Kidney (tissue), 14 donors: ENCODE data around the gene ZFAND3. TPM values are rescaled to one million over a fixed set of nuclear protein-coding genes. Genes with fewer than 3 reads are reported as not detected.

ENCODE experiments used
- DNase-seq, 5 donors: peaks; one replicate each; pipeline ENCODE4 v3.0.0-alpha.2; 2013 to 2020
- FAIRE-seq: peaks from 2 replicates; lab custom pipeline; 2012; peaks lifted over from hg19 to GRCh38; lab: Jason Lieb, UNC
- H3K27ac ChIP-seq, 2 donors: one replicate each; pipeline ENCODE4 v1.7.0; 2013; ENCODE audit warnings: low read depth in 2 of 2, low read length in 2 of 2, inconsistent platforms in 1 of 2
- H3K27me3 ChIP-seq: one replicate; pipeline ENCODE4 v1.7.1; 2013; ENCODE audit warnings: low read length, inconsistent platforms; ENCODE audit not compliant: control insufficient read depth, insufficient read depth
- H3K36me3 ChIP-seq, 3 donors: one replicate each; pipeline versions ENCODE4 v1.7.0 to v1.7.1; 2013; ENCODE audit warnings: low read length in 3 of 3, control low read depth in 1 of 3, inconsistent platforms in 1 of 3; ENCODE audit not compliant: insufficient read depth in 3 of 3, control insufficient read depth in 2 of 3
- H3K4me1 ChIP-seq, 3 donors: one replicate each; pipeline versions ENCODE4 v1.7.0 to v1.7.1; 2013; ENCODE audit warnings: low read length in 3 of 3, inconsistent platforms in 1 of 3, low read depth in 1 of 3; ENCODE audit not compliant: control insufficient read depth in 2 of 3, insufficient read depth in 2 of 3
- H3K4me3 ChIP-seq, 3 donors: one replicate each; pipeline versions ENCODE4 v1.7.0 to v1.8.1; 2013; ENCODE audit warnings: low read length in 3 of 3, control low read depth in 1 of 3, inconsistent platforms in 1 of 3
- H3K9ac ChIP-seq, 3 donors: one replicate each; pipeline versions ENCODE4 v1.7.0 to v1.7.1; 2013; ENCODE audit warnings: low read length in 3 of 3, control low read depth in 1 of 3, inconsistent platforms in 1 of 3
- H3K9me3 ChIP-seq, 3 donors: one replicate each; pipeline versions ENCODE4 v1.7.0 to v1.7.1; 2013; ENCODE audit warnings: low read length in 3 of 3, control low read depth in 1 of 3, inconsistent platforms in 1 of 3; ENCODE audit not compliant: control insufficient read depth in 2 of 3, insufficient read depth in 1 of 3
- CTCF ChIP-seq: IDR thresholded peaks from 3 replicates; pipeline ENCODE4 v1.5.1; 2012; ENCODE audit warnings: mild to moderate bottlenecking, moderate library complexity, borderline replicate concordance; ENCODE audit not compliant: insufficient read depth; ENCODE audit errors: extremely low read depth
- intact Hi-C: fragments of 100-400 bp; cut with DNase I; formaldehyde crosslinking; loops from one replicate; pipeline ENCODE4 v1.11.1; 2022
- polyA plus RNA-seq: library from polyadenylated mRNA; stranded (reverse); fragments of 350-450 nt; fragmentation: Illumina TruSeq; extraction: RNeasy Lipid Tissue Mini Kit (QIAGEN cat#74804); gene quantifications from one replicate; pipeline ENCODE4 v1.2.3, GENCODE V29; 2014; ENCODE audit warnings: low read depth, low replicate concordance; ENCODE audit not compliant: insufficient read depth
- total RNA-seq: library from RNA; stranded (reverse); fragmentation: NEBNext Ultra II Directional; extraction: Animal tissue kit (Norgen Biotek cat#: 25700); gene quantifications from one replicate; pipeline ENCODE4 v1.2.1, GENCODE V29; 2021
- donor health status: control.
- donor health status: control.
- donor health status: control.
- donor health status: control.
- donor health status: control.
- donor health status: DM: yes; HTN: yes; CAD: no.
- donor health status: Normal renal cell carcinoma (clear cell type).

ZFAND3 gene
- total and polyA plus RNA-seq, 2 donors from 2014 or later = 44.6 to 104 TPM

DNA sequence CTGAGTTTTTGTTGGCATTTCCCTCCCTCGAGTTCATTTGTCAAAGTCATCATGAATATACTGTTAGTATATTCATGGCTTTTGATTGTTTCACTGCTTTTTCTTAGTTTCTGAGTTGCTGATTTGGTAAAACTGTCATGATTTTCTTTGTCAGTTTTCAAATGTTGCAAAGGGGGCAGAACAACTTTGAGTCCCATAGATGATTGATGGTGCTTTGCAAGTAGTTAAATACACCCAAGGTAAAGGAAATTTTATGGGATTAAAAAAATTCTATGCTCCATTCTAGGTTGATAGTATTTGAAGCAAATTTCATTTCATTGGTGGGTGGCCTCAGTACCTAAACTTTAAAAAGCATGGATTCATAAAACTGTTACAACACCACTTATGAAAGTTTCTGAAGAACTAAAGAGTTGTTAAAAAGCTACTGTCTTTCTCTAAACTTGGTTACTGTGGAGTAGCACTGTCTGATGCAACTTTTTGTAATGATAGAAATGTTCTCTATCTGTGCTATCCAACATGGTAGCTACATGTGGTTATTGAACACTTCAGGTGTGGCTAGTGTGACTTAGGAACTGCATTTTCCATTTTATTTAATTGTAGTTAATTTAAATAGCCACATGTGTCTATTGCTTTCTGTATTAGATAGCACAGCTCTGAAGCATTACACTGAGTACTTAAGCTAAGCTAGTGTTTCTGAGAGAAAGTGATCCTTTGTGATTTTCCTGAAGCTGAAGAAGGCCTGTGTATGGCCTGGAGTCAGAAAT, 153.6 kb downstream of the ZFAND3 start:
- Histone ChIP-seq H3K4me3 (no peak overlapping the region), H3K36me3 (no peaks in the 10 kb centered on the region), H3K27ac (no peak overlapping the region), H3K9me3 (peaks cover 0 to 10% (median 3%) of the 10 kb centered on the region in 3 donors), H3K9ac (no peak overlapping the region), H3K27me3 (no peaks in the 10 kb centered on the region), H3K4me1 (peaks cover 0 to 3% (median 0%) of the 10 kb centered on the region in 3 donors)
- DNase-seq (no peak), FAIRE-seq (no peak)
- no peak for TF ChIP-seq CTCF
- intact Hi-C loops = no loop called here

GRCh38 chr6:37974381-37974780, 154.9 kb downstream of the ZFAND3 start:
- Histone ChIP-seq H3K27ac (no peak overlapping the region), H3K4me3 (no peak overlapping the region), H3K27me3 (no peaks in the 10 kb centered on the region), H3K9ac (no peak overlapping the region), H3K9me3 (peaks cover 0 to 10% (median 3%) of the 10 kb centered on the region in 3 donors), H3K36me3 (no peaks in the 10 kb centered on the region), H3K4me1 (peaks cover 0 to 3% (median 3%) of the 10 kb centered on the region in 3 donors)
- intact Hi-C loops = no loop called here
- FAIRE-seq (no peak), DNase-seq (no peak)
- TF ChIP-seq CTCF = no peak

DNA sequence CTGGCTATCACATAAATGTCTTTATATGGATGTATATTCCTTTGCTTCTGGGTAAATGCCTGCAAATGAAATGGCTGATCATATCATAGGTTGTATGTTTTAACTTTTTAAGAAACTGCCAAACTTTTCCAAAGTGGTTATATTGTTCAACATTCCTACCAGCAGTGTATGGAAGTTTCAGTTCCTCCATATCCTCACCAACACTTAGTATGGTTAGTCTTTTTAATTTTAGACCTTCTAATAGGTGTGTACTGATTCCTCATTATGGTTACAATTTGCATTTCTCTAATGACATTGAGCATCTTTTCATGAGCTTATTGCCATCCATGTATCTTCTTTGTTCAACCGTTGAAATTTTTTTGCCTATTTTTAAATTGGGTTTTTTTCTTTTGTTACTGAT, 155.4 kb downstream of the ZFAND3 start:
- H3K36me3 ChIP-seq = no peaks in the 10 kb centered on the region
- intact Hi-C loops = no loop called here
- H3K27ac ChIP-seq = no peak overlapping the region
- no peak overlapping the region for H3K9ac ChIP-seq
- TF ChIP-seq CTCF = no peak
- H3K4me3 ChIP-seq = no peak overlapping the region
- peaks cover 0 to 10% (median 3%) of the 10 kb centered on the region in 3 donors for H3K9me3 ChIP-seq
- no peak for DNase-seq
- no peaks in the 10 kb centered on the region for H3K27me3 ChIP-seq
- no peak for FAIRE-seq
- H3K4me1 ChIP-seq = peaks cover 0 to 9% (median 3%) of the 10 kb centered on the region in 3 donors
